CD4-positive, alpha-beta T cell (primary cell): Measurements from ENCODE around the gene CLCF1. TPM values are rescaled to one million over a fixed set of nuclear protein-coding genes. Genes with fewer than 3 reads are reported as not detected.

ENCODE experiments used
- ATAC-seq: fragments of 200-7000 bp; cut with Tn5 transposase; one replicate; pipeline ENCODE4 v1.10.0; 2022; ENCODE audit warnings: mild to moderate bottlenecking; ENCODE audit not compliant: poor library complexity
- CTCF ChIA-PET: fragments of 350-600 bp; sonication (Branson Sonifier 250); formaldehyde crosslinking; loops from one replicate; lab custom pipeline; 2021; ENCODE audit warnings: antibody characterized with exemption, inconsistent platforms; lab: Charles Lee
- POLR2A ChIA-PET: fragments of 350-600 bp; sonication (Branson Sonifier 250); formaldehyde crosslinking; loops from one replicate; lab custom pipeline; 2021; ENCODE audit warnings: antibody characterized with exemption, inconsistent platforms; lab: Charles Lee
- DNase-seq, 14 experiments: peaks; one replicate each; pipeline ENCODE4 v3.0.0-alpha.2; 2013 to 2020; ENCODE audit warnings: mixed read lengths in 2 of 14
- H3K27ac ChIP-seq, 2 donors: one replicate each; pipeline versions ENCODE4 v1.5.1 to v1.7.0; 2013; ENCODE audit warnings: low read length in 2 of 2, low read depth in 1 of 2, mild to moderate bottlenecking in 1 of 2
- H3K27me3 ChIP-seq, 2 experiments: 1 replicate in 1 of 2; 2 replicates in 1 of 2; pipeline versions ENCODE4 v1.6.1 to v1.7.0; 2013; ENCODE audit warnings: low read length in 2 of 2, control low read depth in 1 of 2, mild to moderate bottlenecking in 1 of 2, moderate library complexity in 1 of 2; ENCODE audit not compliant: insufficient read depth in 2 of 2, control insufficient read depth in 1 of 2
- H3K36me3 ChIP-seq: one replicate; pipeline ENCODE4 v1.6.1; 2013; ENCODE audit warnings: low read length, control low read depth; ENCODE audit not compliant: insufficient read depth
- H3K4me1 ChIP-seq: one replicate; pipeline ENCODE4 v1.6.1; 2013; ENCODE audit warnings: low read length, control low read depth; ENCODE audit not compliant: insufficient read depth
- H3K4me3 ChIP-seq: one replicate; pipeline ENCODE4 v1.5.1; 2013; ENCODE audit warnings: mild to moderate bottlenecking, low read length, moderate library complexity
- H3K9me3 ChIP-seq, 2 experiments: 1 replicate in 1 of 2; 2 replicates in 1 of 2; pipeline versions ENCODE4 v1.6.1 to v1.7.0; 2013; ENCODE audit warnings: low read length in 2 of 2, mild to moderate bottlenecking in 2 of 2, control low read depth in 1 of 2, moderate library complexity in 1 of 2; ENCODE audit not compliant: control insufficient read depth in 1 of 2, insufficient read depth in 1 of 2
- H3K27ac Mint-ChIP-seq: one replicate; pipeline ENCODE4 v1.8.0; 2020; ENCODE audit warnings: mixed read lengths
- H3K27me3 Mint-ChIP-seq: one replicate; pipeline ENCODE4 v1.8.0; 2021; ENCODE audit warnings: mixed read lengths
- H3K36me3 Mint-ChIP-seq: one replicate; pipeline ENCODE4 v1.8.0; 2021; ENCODE audit warnings: low read depth, mixed read lengths
- H3K4me1 Mint-ChIP-seq: one replicate; pipeline ENCODE4 v1.8.0; 2021; ENCODE audit warnings: low read depth, mixed read lengths
- H3K4me3 Mint-ChIP-seq: one replicate; pipeline ENCODE4 v1.8.0; 2020; ENCODE audit warnings: mild to moderate bottlenecking, mixed read lengths
- H3K9me3 Mint-ChIP-seq: one replicate; pipeline ENCODE4 v1.8.0; 2020; ENCODE audit warnings: mixed read lengths
- CTCF ChIP-seq: fragments of 200-600 bp; IDR thresholded peaks from one replicate; pipeline ENCODE4 v1.8.0; 2022; ENCODE audit warnings: antibody characterized with exemption, mild to moderate bottlenecking
- intact Hi-C, 2 experiments: fragments of 100-400 bp; cut with DNase I in 1 of 2; cut with micrococcal nuclease in 1 of 2; formaldehyde crosslinking; loops; one replicate each; pipeline versions ENCODE4 v1.15.1 to v1.9.0; 2023 to 2025; cut with DNase I, micrococcal nuclease
- total RNA-seq, 174 experiments: library from RNA in 2 of 174; stranded (reverse) in 2 of 174; gene quantifications; one replicate each; pipeline ENCODE4 v1.2.3 and lab custom pipeline; 2021 to 2026

The CLCF1 gene
- total RNA-seq, 2 experiments from 2014 or later: 6.0 to 6.9 TPM

GRCh38 chr11:67355023-67355793 lies 18.2 kb downstream of the CLCF1 start:
- H3K4me1 ChIP-seq: peaks cover 67% of the 10 kb centered on the region
- Mint-ChIP-seq H3K27ac (peak overlapping the region; percentile 99), H3K27me3 (no peaks in the 10 kb centered on the region), H3K9me3 (no peaks in the 10 kb centered on the region), H3K4me1 (peaks cover 42% of the 10 kb centered on the region), H3K4me3 (peak overlapping the region; percentile 30), H3K36me3 (peaks cover 14% of the 10 kb centered on the region)
- TF ChIP-seq CTCF: no peak
- H3K27me3 ChIP-seq: no peaks in the 10 kb centered on the region
- POLR2A ChIA-PET: interaction anchor here (1.0 to 4.3 kb wide), 4 partner anchors 11 to 67 kb away, joined by 3 to 23 read pairs (median 4); partner anchors contain the start of genes ANKRD13D and CLCF1
- no peak overlapping the region for H3K4me3 ChIP-seq
- intact Hi-C loops: loop anchor here (10.0 kb wide), 2 partner anchors 300 to 400 kb away; partner anchors contain the start of genes ACY3 (in 1 of the 2) and PC (in 1 of the 2)
- H3K9me3 ChIP-seq: no peaks in the 10 kb centered on the region
- ATAC-seq: no peak
- peak overlapping the region; percentile 94 to 100 for H3K27ac ChIP-seq
- CTCF ChIA-PET: interaction anchor here (1.4 to 10.0 kb wide), 3 partner anchors 9 to 27 kb away, joined by 7 to 241 read pairs (median 20); no protein-coding TSS in a partner anchor
- DNase-seq: no peak
- peaks cover 5% of the 10 kb centered on the region for H3K36me3 ChIP-seq

DNA sequence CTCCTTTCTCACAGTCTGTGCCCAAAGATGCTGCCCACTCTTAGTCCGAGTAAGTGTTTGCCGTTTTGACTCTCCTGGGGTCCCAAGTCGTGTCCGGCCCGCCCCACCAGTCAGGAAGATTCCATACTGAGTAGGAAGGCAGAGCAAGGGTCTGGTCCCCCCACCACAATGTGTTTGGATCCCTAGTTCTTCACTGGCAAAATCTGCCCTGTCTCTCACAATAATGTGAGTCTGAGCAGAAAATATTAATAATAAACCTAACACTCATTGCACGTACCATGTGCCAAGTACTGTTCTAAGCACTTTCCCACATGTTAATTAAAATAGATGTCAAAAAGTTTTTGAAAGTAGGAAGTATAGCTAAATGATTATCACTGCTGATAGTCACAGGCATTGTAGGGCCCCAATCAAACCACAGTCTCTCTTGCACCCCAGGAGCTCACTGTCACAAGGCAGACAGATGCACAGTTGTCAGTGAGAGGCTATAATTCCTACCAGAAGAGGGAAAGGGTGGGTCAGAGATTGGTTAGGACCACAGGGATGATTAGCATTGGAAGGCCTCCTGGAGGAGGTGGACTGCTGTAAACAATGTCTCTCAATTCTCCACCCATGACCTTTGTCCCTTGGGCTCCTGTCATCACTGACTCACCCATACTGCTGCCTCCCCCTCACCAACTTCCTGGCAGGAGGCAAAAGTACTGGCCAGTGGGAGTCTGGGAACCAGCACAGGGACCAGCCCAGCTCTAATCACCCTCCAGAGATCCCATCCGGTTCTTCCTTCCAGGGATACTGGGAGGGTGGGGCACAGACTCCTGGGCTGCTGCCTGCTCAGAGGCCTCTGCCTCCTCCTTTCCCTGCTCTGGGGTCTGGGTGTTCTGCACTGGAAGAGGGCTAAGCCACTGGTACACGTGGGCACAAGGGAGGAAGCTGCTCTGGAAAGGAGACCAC lies 19.0 kb downstream of the CLCF1 start:
- H3K27me3 Mint-ChIP-seq: no peaks in the 10 kb centered on the region
- H3K9me3 Mint-ChIP-seq: no peaks in the 10 kb centered on the region
- no peak for ATAC-seq
- CTCF ChIA-PET: interaction anchor here (0.8 to 10.0 kb wide), 8 partner anchors 20 to 273 kb away, joined by 3 to 241 read pairs (median 3); no protein-coding TSS in a partner anchor
- H3K27ac Mint-ChIP-seq: peak overlapping the region; percentile 99
- H3K4me3 Mint-ChIP-seq: peak overlapping the region; percentile 98
- H3K27me3 ChIP-seq: no peaks in the 10 kb centered on the region
- H3K4me1 Mint-ChIP-seq: peaks cover 50% of the 10 kb centered on the region
- intact Hi-C loops: loop anchor here (5.0 to 10.0 kb wide), 4 partner anchors 253 to 400 kb away; partner anchors contain the start of genes ACY3 (in 1 of the 2), NDUFV1 (in 1 of the 2) and PC (in 1 of the 2)
- no peaks in the 10 kb centered on the region for H3K9me3 ChIP-seq
- peaks cover 67% of the 10 kb centered on the region for H3K4me1 ChIP-seq
- POLR2A ChIA-PET: interaction anchor here (0.8 to 4.7 kb wide), 35 partner anchors 8 to 275 kb away, joined by 3 to 81 read pairs (median 7); partner anchors contain the start of genes AIP, ANKRD13D, CLCF1 and GRK2
- peaks cover 5% of the 10 kb centered on the region for H3K36me3 ChIP-seq
- peaks cover 14% of the 10 kb centered on the region for H3K36me3 Mint-ChIP-seq
- peak in 3 of 14 experiments; percentile 31 to 54 (median 45) for DNase-seq
- H3K4me3 ChIP-seq: peak overlapping the region; percentile 78
- TF ChIP-seq CTCF: no peak
- H3K27ac ChIP-seq: peak overlapping the region; percentile 94 to 100
